Gastroesophageal sphincter (tissue), 4 donors: ENCODE results near the gene ZNF358. TPM values are rescaled to one million over a fixed set of nuclear protein-coding genes. Genes with fewer than 3 reads are reported as not detected.

ENCODE experiments used
- ATAC-seq: fragments of 150-250 bp; one replicate; pipeline ENCODE4 v1.9.1; 2016; ENCODE audit warnings: mild to moderate bottlenecking, moderate library complexity
- H3K27ac ChIP-seq, 4 donors: fragments of 200-600 bp; sonication (generic) in 3 of 4; 1 replicate in 3 of 4; 2 replicates in 1 of 4; pipeline ENCODE4 v1.5.1; 2016 to 2019
- H3K27me3 ChIP-seq: fragments of 200-600 bp; sonication (generic); one replicate; pipeline ENCODE4 v1.5.1; 2019
- H3K36me3 ChIP-seq, 2 donors: fragments of 200-600 bp; sonication (generic); one replicate each; pipeline ENCODE4 v1.5.1; 2019; ENCODE audit warnings: control low read depth in 1 of 2
- H3K4me1 ChIP-seq, 3 donors: fragments of 200-600 bp; sonication (generic); 1 replicate in 2 of 3; 2 replicates in 1 of 3; pipeline ENCODE4 v1.5.1; 2016 to 2019; ENCODE audit warnings: control low read depth in 2 of 3
- H3K4me3 ChIP-seq, 2 donors: fragments of 200-600 bp; sonication (generic); one replicate each; pipeline ENCODE4 v1.5.1; 2019; ENCODE audit warnings: mild to moderate bottlenecking in 1 of 2, moderate library complexity in 1 of 2
- H3K9me3 ChIP-seq, 3 donors: fragments of 200-600 bp; sonication (generic); one replicate each; pipeline ENCODE4 v1.5.1; 2017 to 2019; ENCODE audit warnings: control low read depth in 2 of 3
- CTCF ChIP-seq, 4 experiments: fragments of 200-600 bp in 2 of 4; fragments of 450-650 bp in 2 of 4; sonication (generic) in 1 of 4; IDR thresholded peaks; one replicate each; pipeline ENCODE4 v1.5.1; 2017 to 2019; ENCODE audit warnings: antibody characterized with exemption in 4 of 4, mild to moderate bottlenecking in 2 of 4, moderate library complexity in 2 of 4
- EP300 ChIP-seq: sonication (generic); formaldehyde crosslinking; IDR thresholded peaks from one replicate; pipeline ENCODE4 v1.6.1; 2017; ENCODE audit warnings: antibody characterized with exemption, mild to moderate bottlenecking
- POLR2A ChIP-seq, 2 donors: fragments of 450-650 bp; IDR thresholded peaks; one replicate each; pipeline ENCODE4 v1.6.1; 2017; ENCODE audit warnings: antibody characterized with exemption in 2 of 2, mild to moderate bottlenecking in 2 of 2, moderate library complexity in 1 of 2
- POLR2AphosphoS5 ChIP-seq: sonication (generic); formaldehyde crosslinking; IDR thresholded peaks from one replicate; pipeline ENCODE4 v1.6.1; 2017; ENCODE audit warnings: antibody characterized with exemption
- WGBS, 2 donors: methylation state at CpG; one replicate each; pipeline ENCODE4 v1.1.5; 2018; ENCODE audit warnings: low coverage in 1 of 2; 5-methylcytosine and 5-hydroxymethylcytosine counted together
- total RNA-seq, 4 donors: library from RNA; depleted of rRNA; stranded (reverse); fragments of >200 nt; gene quantifications; one replicate each; pipeline ENCODE4 v1.1.0, GENCODE V29; 2016

ZNF358 gene
- total RNA-seq, 4 donors from 2014 or later = 63.9 to 153 (median 98.7) TPM

DNA sequence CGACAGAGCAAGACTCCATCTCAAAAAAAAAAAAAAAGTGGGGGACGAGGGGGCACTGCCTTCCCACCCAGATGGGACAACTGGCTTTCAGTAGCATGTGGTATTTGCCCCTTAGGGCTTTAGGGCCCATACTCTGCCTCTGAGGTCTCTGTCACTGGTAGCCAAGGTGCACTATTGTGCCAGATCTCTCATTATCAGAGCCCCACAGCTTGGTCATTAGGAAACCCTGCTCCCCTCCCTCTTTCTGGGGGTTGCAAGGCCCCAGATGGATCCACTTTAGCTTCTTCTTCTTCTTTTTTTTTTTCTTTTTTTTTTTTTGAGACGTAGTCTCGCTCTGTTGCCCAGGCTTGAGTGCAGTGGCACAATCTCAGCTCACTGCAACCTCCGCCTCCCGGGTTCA lies 11.2 kb upstream of the ZNF358 start:
- H3K36me3 ChIP-seq = no peaks in the 10 kb centered on the region
- WGBS, 2 donors = 83% methylated on average over 6 of the region's 6 CpGs; no CpG with 5 or more reads in 1 of the 2 donors
- H3K27ac ChIP-seq = no peak overlapping the region
- peaks cover 62% of the 10 kb centered on the region for H3K27me3 ChIP-seq
- no peaks in the 10 kb centered on the region for H3K9me3 ChIP-seq
- H3K4me1 ChIP-seq = peaks cover 0 to 35% (median 16%) of the 10 kb centered on the region in 3 donors
- no peak for TF ChIP-seq POLR2AphosphoS5
- TF ChIP-seq EP300 = no peak
- TF ChIP-seq POLR2A (IDR thresholded peaks at IDR 0.05) = no peak
- TF ChIP-seq CTCF (IDR thresholded peaks at IDR 0.05) = no peak
- no peak overlapping the region for H3K4me3 ChIP-seq
- no peak for ATAC-seq

DNA sequence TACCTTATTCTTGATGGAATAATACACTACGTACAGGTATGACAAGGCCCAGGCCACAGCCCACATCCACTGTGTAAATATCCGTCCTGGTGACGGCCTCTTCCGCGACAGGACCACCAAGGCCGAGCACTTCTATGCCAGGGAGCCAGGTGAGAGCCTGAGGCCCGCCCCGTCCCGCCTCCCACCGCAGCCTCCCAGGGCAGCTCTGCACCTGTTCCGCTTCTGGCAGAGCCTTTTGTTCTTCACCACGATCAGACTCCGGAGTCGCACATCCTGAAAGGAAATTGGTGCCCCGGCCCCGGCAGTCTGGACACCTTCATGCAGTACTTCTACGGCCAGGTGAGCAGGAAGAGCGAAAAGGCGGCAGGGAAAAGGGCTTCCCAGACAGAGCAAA lies 10.6 kb upstream of the ZNF358 start:
- no peak for TF ChIP-seq POLR2AphosphoS5
- TF ChIP-seq CTCF (IDR thresholded peaks at IDR 0.05) = no peak
- no peak for TF ChIP-seq EP300
- no peak for TF ChIP-seq POLR2A (IDR thresholded peaks at IDR 0.05)
- peaks cover 58% of the 10 kb centered on the region for H3K27me3 ChIP-seq
- H3K9me3 ChIP-seq = no peaks in the 10 kb centered on the region
- H3K4me3 ChIP-seq = no peak overlapping the region
- H3K36me3 ChIP-seq = no peaks in the 10 kb centered on the region
- WGBS, 2 donors = 55% methylated on average over 3 of the region's 19 CpGs; no CpG with 5 or more reads in 1 of the 2 donors
- no peak for ATAC-seq
- H3K4me1 ChIP-seq = peaks cover 0 to 35% (median 16%) of the 10 kb centered on the region in 3 donors
- no peak overlapping the region for H3K27ac ChIP-seq

DNA sequence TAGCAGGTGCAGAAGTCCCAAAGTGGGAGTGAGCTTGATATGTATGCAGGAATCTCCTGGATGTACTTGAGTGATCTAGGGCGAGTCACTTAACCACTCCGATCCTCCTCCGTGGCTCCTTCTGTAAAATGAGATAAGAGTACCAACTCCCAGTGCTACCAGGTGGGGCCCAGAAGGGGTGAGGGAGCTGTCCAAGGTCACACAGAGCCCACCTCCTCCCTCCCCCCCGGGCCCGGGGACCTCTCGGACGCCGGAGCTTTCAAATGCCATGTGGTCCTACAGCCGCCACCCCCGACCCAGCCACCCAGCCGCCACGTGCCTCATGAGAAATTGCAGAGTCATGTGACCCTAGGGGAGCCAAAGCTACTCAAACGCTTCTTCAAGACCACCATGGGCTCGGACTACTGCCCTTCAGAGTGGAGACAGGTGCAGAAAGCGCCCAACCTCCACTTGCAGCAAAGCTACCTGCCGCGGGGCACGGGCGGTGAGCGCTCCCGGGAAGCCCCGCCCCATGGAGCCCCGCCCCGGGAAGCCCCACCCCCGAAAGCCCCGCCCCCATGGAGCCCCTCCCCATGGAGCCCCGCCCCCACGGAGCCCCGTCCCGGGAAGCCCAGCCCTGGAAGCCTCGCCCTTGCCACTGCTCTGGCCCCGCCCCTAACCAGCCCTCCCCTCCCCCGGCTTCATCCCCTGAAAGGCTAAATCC lies 10.1 kb upstream of the ZNF358 start:
- TF ChIP-seq POLR2A (IDR thresholded peaks at IDR 0.05) = no peak
- TF ChIP-seq CTCF (IDR thresholded peaks at IDR 0.05) = no peak
- no peak for TF ChIP-seq EP300
- no peak for TF ChIP-seq POLR2AphosphoS5
- Histone ChIP-seq H3K27me3 (peaks cover 53% of the 10 kb centered on the region), H3K9me3 (no peaks in the 10 kb centered on the region), H3K4me1 (peaks cover 0 to 30% (median 12%) of the 10 kb centered on the region in 3 donors), H3K27ac (peak overlapping the region in 2 of 4 donors; percentile 10 to 33), H3K36me3 (no peaks in the 10 kb centered on the region), H3K4me3 (peak overlapping the region in 1 of 2 donors; percentile 14)
- WGBS, 2 donors = 11% methylated on average over 4 of the region's 33 CpGs; no CpG with 5 or more reads in 1 of the 2 donors
- peak; percentile 17 for ATAC-seq

GRCh38 chr19:7506385-7507328 lies 9.2 kb upstream of the ZNF358 start:
- H3K36me3 ChIP-seq = no peaks in the 10 kb centered on the region
- TF ChIP-seq CTCF (IDR thresholded peaks at IDR 0.05) = no peak
- no peak for TF ChIP-seq EP300
- no peak for TF ChIP-seq POLR2A (IDR thresholded peaks at IDR 0.05)
- TF ChIP-seq POLR2AphosphoS5 = no peak
- peak; percentile 83 for ATAC-seq
- 16 to 25% methylated on average over 9 to 10 of the region's 20 CpGs for WGBS, 2 donors
- no peaks in the 10 kb centered on the region for H3K9me3 ChIP-seq
- H3K4me3 ChIP-seq = peak overlapping the region in 1 of 2 donors; percentile 14
- H3K4me1 ChIP-seq = peaks cover 0 to 23% (median 7%) of the 10 kb centered on the region in 3 donors
- H3K27ac ChIP-seq = peak overlapping the region in 2 of 4 donors; percentile 10 to 33
- peaks cover 45% of the 10 kb centered on the region for H3K27me3 ChIP-seq
